K562 (cell line): ENCODE measurements around the gene RPS8. TPM values are rescaled to one million over a fixed set of nuclear protein-coding genes. Genes with fewer than 3 reads are reported as not detected.

Experiments
- ASH1L ChIP-seq: fragments of 450-650 bp; IDR thresholded peaks from 2 replicates; pipeline ENCODE4 v1.6.1; 2018; ENCODE audit warnings: borderline replicate concordance, mild to moderate bottlenecking, low read depth; ENCODE audit not compliant: partially characterized antibody
- CBFA2T3 ChIP-seq: fragments of 450-650 bp; IDR thresholded peaks from 2 replicates; pipeline ENCODE4 v1.6.1; 2017
- CBX1 ChIP-seq: sonication (generic); IDR thresholded peaks from 2 replicates; pipeline ENCODE4 v1.6.1; 2016; ENCODE audit warnings: antibody characterized with exemption, low read depth, mild to moderate bottlenecking
- CBX8 ChIP-seq: fragments of 200-600 bp; sonication (generic); IDR thresholded peaks from 2 replicates; pipeline ENCODE4 v1.6.1; 2012; ENCODE audit warnings: borderline replicate concordance, mixed run types, low read depth, mild to moderate bottlenecking, moderate library complexity, mixed read lengths, low read length, control low read depth, inconsistent platforms; ENCODE audit not compliant: poor library complexity, severe bottlenecking; ENCODE audit errors: extremely low read depth
- HMG20B ChIP-seq: fragments of 250-450 bp; sonication (Bioruptor Pico); IDR thresholded peaks from 2 replicates; pipeline ENCODE4 v1.5.0; 2021; ENCODE audit warnings: mild to moderate bottlenecking
- KDM2B ChIP-seq: fragments of 250-450 bp; sonication (Bioruptor Pico); IDR thresholded peaks from 2 replicates; pipeline ENCODE4 v1.8.0; 2021; ENCODE audit warnings: mild to moderate bottlenecking, moderate library complexity
- NFYB ChIP-seq: IDR thresholded peaks from 2 replicates; pipeline ENCODE4 v1.6.1; 2011; ENCODE audit warnings: mild to moderate bottlenecking, moderate library complexity; ENCODE audit not compliant: insufficient read length; ENCODE audit errors: extremely low read depth
- POLR2AphosphoS2 ChIP-seq: IDR thresholded peaks from 2 replicates; pipeline ENCODE4 v1.6.1; 2012; ENCODE audit warnings: low read length, improper control_type of control experiment
- RBM25 ChIP-seq: fragments of 200-400 bp; formaldehyde crosslinking; IDR thresholded peaks from 2 replicates; pipeline ENCODE4 v1.6.1; 2018; ENCODE audit warnings: low read length, low read depth, moderate library complexity; ENCODE audit not compliant: severe bottlenecking
- RFX1 ChIP-seq: fragments of 450-650 bp; IDR thresholded peaks from 2 replicates; pipeline ENCODE4 v1.6.1; 2016; ENCODE audit warnings: mild to moderate bottlenecking, moderate library complexity
- SRSF3 ChIP-seq: fragments of 200-400 bp; formaldehyde crosslinking; IDR thresholded peaks from 2 replicates; pipeline ENCODE4 v1.6.1; 2016; ENCODE audit warnings: mild to moderate bottlenecking, low read length, moderate library complexity; ENCODE audit not compliant: insufficient read depth
- TAF15 ChIP-seq: fragments of 200-400 bp; formaldehyde crosslinking; IDR thresholded peaks from 2 replicates; pipeline ENCODE4 v1.6.1; 2017; ENCODE audit warnings: mild to moderate bottlenecking, low read depth, low read length, moderate library complexity
- TGIF2 ChIP-seq: sonication (generic); formaldehyde crosslinking; IDR thresholded peaks from 2 replicates; pipeline ENCODE4 v1.8.1; 2022; ENCODE audit warnings: mild to moderate bottlenecking, missing genetic modification reagents, moderate library complexity
- ZBTB8A ChIP-seq: fragments of 450-650 bp; IDR thresholded peaks from 2 replicates; pipeline ENCODE4 v1.6.1; 2018; ENCODE audit warnings: mild to moderate bottlenecking, moderate library complexity; ENCODE audit not compliant: partially characterized antibody
- ZNF134 ChIP-seq: fragments of 250-450 bp; sonication (Bioruptor Pico); conservative IDR thresholded peaks from 2 replicates; pipeline ENCODE4 v1.4.0; 2020
- ZNF197 ChIP-seq: fragments of 200-800 bp; sonication (Bioruptor generic); IDR thresholded peaks from 2 replicates; pipeline ENCODE4 v1.6.1; 2016; ENCODE audit warnings: low read depth, missing genetic modification characterization, missing compliant biosample characterization
- ZNF699 ChIP-seq: fragments of 250-450 bp; sonication (Bioruptor Pico); IDR thresholded peaks from 2 replicates; pipeline ENCODE4 v1.8.0; 2021; ENCODE audit warnings: mild to moderate bottlenecking, moderate library complexity; ENCODE audit not compliant: insufficient replicate concordance
- ZNF764 ChIP-seq: fragments of 250-450 bp; sonication (Bioruptor Pico); IDR thresholded peaks from 2 replicates; pipeline ENCODE4 v1.4.0; 2020; ENCODE audit warnings: low read depth, mild to moderate bottlenecking, moderate library complexity
- polyA plus RNA-seq, 8 experiments: library from polyadenylated mRNA; depleted of rRNA in 4 of 8; stranded (reverse) in 5 of 8; unstranded in 3 of 8; fragments of >200 nt; fragmentation: Nextera tagmentation in 2 of 8; fragmentation: Illumina TruSeq in 1 of 8; extraction: Ambion mirVana in 2 of 8; extraction: Trizol in 1 of 8; gene quantifications; 2 replicates each; pipeline versions ENCODE4 v1.2.1 to v1.2.3, GENCODE V29; 2011 to 2014; ENCODE audit warnings: inconsistent platforms in 1 of 8, missing spikeins in 1 of 8
- total RNA-seq, 7 experiments: library from RNA; depleted of rRNA in 6 of 7; stranded (reverse); fragments of >200 nt in 6 of 7; fragmentation: Illumina TruSeq in 2 of 7; extraction: Trizol in 2 of 7; gene quantifications; 2 replicates each; pipeline versions ENCODE4 v1.2.1 to v1.2.3, GENCODE V29; 2011 to 2021; ENCODE audit warnings: low replicate concordance in 1 of 7
- TF ChIP-seq, protein P1 (sequence below): fragments of 250-450 bp; sonication (Bioruptor Pico); IDR thresholded peaks from 2 replicates; pipeline ENCODE4 v1.4.0; 2020; ENCODE audit warnings: mild to moderate bottlenecking, moderate library complexity, borderline replicate concordance

The RPS8 gene
- total and polyA plus RNA-seq, 9 of the 15 experiments (the other 6 are each of a cell fraction or from before 2014, with no cell fraction given): 2,431 to 4,168 (median 3,109) TPM

DNA sequence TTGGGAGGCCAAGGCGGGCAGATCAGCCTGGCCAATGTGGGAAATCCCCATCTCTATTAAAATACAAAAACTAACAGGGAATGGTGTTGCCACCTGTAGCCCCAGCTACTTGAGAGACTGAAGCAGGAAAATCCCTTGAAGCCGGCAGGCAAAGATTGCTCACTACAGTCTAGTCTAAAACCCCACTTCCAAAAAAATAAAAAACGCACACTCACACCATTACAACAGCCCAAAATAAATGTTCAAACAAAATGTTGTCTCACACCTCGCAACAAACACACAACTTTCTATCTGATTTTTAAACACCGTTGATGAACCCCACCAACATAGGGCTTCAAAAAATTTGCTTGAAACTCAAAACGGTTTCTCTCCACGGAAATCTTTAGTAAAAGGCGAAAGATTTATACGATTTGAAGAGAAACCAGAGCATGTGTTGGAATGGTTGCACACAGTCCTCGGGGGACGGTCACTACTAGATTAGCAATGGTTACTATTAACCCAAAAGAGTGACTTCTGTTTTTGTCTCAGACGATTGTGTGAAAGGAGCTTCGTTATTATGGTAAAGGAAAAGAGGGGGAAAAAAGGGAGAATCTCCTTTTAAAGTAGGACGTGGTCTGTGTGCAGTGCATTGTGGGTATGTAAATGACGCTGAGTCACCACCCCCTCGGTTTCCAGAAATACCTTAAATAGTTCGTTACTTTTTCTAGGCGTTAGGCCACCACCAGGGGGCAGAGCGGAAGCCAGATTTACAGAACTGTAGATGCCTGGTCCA lies 44.4 kb upstream of the RPS8 start, which contains the start of gene RNU5D-1 (continued):
- TF ChIP-seq SRSF3 (no peak), KDM2B (CRISPR knock-in tag) (no peak), ZNF699 (CRISPR knock-in tag) (no peak), ASH1L (peak; percentile 86), ZBTB8A (peak; percentile 97), TGIF2 (CRISPR knock-in tag) (no peak), NFYB (no peak), CBX1 (peak; percentile 100), CBX8 (no peak), RFX1 (peak; percentile 74), ZNF197 (CRISPR knock-in tag) (no peak; the same call in 1 of the 2 replicates), ZNF134 (CRISPR knock-in tag) (peak; percentile 67; the same call in 1 of the 2 replicates), TAF15 (no peak), CBFA2T3 (peak; percentile 69), POLR2AphosphoS2 (peak; percentile 100), HMG20B (CRISPR knock-in tag) (peak; percentile 98), RBM25 (no peak), ZNF764 (CRISPR knock-in tag) (peak; percentile 89)
- TF ChIP-seq, protein P1, sequence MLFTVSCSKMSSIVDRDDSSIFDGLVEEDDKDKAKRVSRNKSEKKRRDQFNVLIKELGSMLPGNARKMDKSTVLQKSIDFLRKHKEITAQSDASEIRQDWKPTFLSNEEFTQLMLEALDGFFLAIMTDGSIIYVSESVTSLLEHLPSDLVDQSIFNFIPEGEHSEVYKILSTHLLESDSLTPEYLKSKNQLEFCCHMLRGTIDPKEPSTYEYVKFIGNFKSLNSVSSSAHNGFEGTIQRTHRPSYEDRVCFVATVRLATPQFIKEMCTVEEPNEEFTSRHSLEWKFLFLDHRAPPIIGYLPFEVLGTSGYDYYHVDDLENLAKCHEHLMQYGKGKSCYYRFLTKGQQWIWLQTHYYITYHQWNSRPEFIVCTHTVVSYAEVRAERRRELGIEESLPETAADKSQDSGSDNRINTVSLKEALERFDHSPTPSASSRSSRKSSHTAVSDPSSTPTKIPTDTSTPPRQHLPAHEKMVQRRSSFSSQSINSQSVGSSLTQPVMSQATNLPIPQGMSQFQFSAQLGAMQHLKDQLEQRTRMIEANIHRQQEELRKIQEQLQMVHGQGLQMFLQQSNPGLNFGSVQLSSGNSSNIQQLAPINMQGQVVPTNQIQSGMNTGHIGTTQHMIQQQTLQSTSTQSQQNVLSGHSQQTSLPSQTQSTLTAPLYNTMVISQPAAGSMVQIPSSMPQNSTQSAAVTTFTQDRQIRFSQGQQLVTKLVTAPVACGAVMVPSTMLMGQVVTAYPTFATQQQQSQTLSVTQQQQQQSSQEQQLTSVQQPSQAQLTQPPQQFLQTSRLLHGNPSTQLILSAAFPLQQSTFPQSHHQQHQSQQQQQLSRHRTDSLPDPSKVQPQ (CRISPR knock-in tag): no peak
